Neural cell (in vitro differentiated cells): ENCODE results near the gene GABRB1. TPM values are rescaled to one million over a fixed set of nuclear protein-coding genes. Genes with fewer than 3 reads are reported as not detected.

Source experiments
- H2AFZ ChIP-seq: fragments of 200-600, 300-800 bp; sonication (generic), shearing (Covaris generic); 2 replicates; pipeline ENCODE4 v1.6.0; 2014; ENCODE audit warnings: low read depth, mild to moderate bottlenecking, antibody characterized with exemption, low read length, moderate library complexity
- H3F3A ChIP-seq: fragments of 200-600 bp; shearing (Covaris generic); 2 replicates; pipeline ENCODE4 v1.6.1; 2016; ENCODE audit warnings: mild to moderate bottlenecking, moderate library complexity, mixed read lengths, antibody characterized with exemption, low read length; ENCODE audit not compliant: insufficient read depth, poor library complexity, severe bottlenecking
- H3K27ac ChIP-seq: fragments of 200-600, 300-800 bp; sonication (generic), shearing (Covaris generic); 2 replicates; pipeline ENCODE4 v1.5.1; 2014; ENCODE audit warnings: mild to moderate bottlenecking, low read length, moderate library complexity
- H3K27me3 ChIP-seq: fragments of 300-800, 200-600 bp; sonication (generic), shearing (Covaris generic); 2 replicates; pipeline ENCODE4 v1.6.0; 2014; ENCODE audit warnings: mild to moderate bottlenecking, low read depth, low read length, moderate library complexity; ENCODE audit not compliant: insufficient read depth
- H3K36me3 ChIP-seq: fragments of 300-800, 200-600 bp; sonication (generic), shearing (Covaris generic); 2 replicates; pipeline ENCODE4 v1.5.1; 2014; ENCODE audit warnings: mild to moderate bottlenecking, antibody characterized with exemption, low read length, moderate library complexity; ENCODE audit not compliant: insufficient read depth
- H3K4me2 ChIP-seq: fragments of 300-800, 200-600 bp; sonication (generic), shearing (Covaris generic); 2 replicates; pipeline ENCODE4 v1.6.0; 2014; ENCODE audit warnings: mild to moderate bottlenecking, low read length
- H3K4me3 ChIP-seq: fragments of 300-800, 200-600 bp; sonication (generic), shearing (Covaris generic); 2 replicates; pipeline ENCODE4 v1.5.1; 2014; ENCODE audit warnings: mild to moderate bottlenecking, low read length, moderate library complexity
- H3K79me2 ChIP-seq: fragments of 200-600 bp; shearing (Covaris generic); replicated peaks from 2 replicates; pipeline ENCODE4 v1.6.0; 2014; ENCODE audit warnings: mild to moderate bottlenecking, low read length, moderate library complexity; ENCODE audit not compliant: insufficient read depth
- H3K9ac ChIP-seq: fragments of 300-800, 200-600 bp; sonication (generic), shearing (Covaris generic); 2 replicates; pipeline ENCODE4 v1.6.1; 2016; ENCODE audit warnings: mild to moderate bottlenecking, low read length, mixed read lengths
- H3K9me2 ChIP-seq: fragments of 200-600 bp; shearing (Covaris generic); 2 replicates; pipeline ENCODE4 v1.6.1; 2016; ENCODE audit warnings: mild to moderate bottlenecking, low read length, mixed read lengths; ENCODE audit not compliant: insufficient read depth
- H3K9me3 ChIP-seq: fragments of 200-600, 300-800 bp; sonication (generic), shearing (Covaris generic); 2 replicates; pipeline ENCODE4 v1.6.1; 2016; ENCODE audit warnings: mild to moderate bottlenecking, mixed run types, low read length, moderate library complexity, mixed read lengths
- H4K20me1 ChIP-seq: fragments of 200-600 bp; shearing (Covaris generic); 2 replicates; pipeline ENCODE4 v1.6.1; 2016; ENCODE audit warnings: mild to moderate bottlenecking, mixed run types; ENCODE audit not compliant: insufficient read depth
- EP300 ChIP-seq: fragments of 450-650 bp; conservative IDR thresholded peaks from 2 replicates; pipeline ENCODE4 v1.6.1; 2014; ENCODE audit warnings: antibody characterized with exemption, mild to moderate bottlenecking, moderate library complexity; ENCODE audit not compliant: poor library complexity, severe bottlenecking
- EZH2 ChIP-seq: fragments of 200-600, 300-800 bp; shearing (Covaris generic), sonication (generic); IDR thresholded peaks from 2 replicates; pipeline ENCODE4 v1.6.1; 2014; ENCODE audit warnings: antibody characterized with exemption, low read length, borderline replicate concordance, mild to moderate bottlenecking; ENCODE audit not compliant: insufficient read depth, poor library complexity, severe bottlenecking
- MXI1 ChIP-seq: fragments of 450-650 bp; conservative IDR thresholded peaks from 2 replicates; pipeline ENCODE4 v1.6.1; 2014; ENCODE audit warnings: antibody characterized with exemption, mild to moderate bottlenecking; ENCODE audit not compliant: poor library complexity, severe bottlenecking
- POLR2AphosphoS5 ChIP-seq: IDR thresholded peaks from 2 replicates; pipeline ENCODE4 v1.6.1; 2012
- RAD21 ChIP-seq: fragments of 450-650 bp; conservative IDR thresholded peaks from 2 replicates; pipeline ENCODE4 v1.6.1; 2014; ENCODE audit warnings: antibody characterized with exemption, mild to moderate bottlenecking, moderate library complexity
- SMC3 ChIP-seq: fragments of 450-650 bp; conservative IDR thresholded peaks from 2 replicates; pipeline ENCODE4 v1.6.1; 2014; ENCODE audit warnings: antibody characterized with exemption, mild to moderate bottlenecking, moderate library complexity; ENCODE audit not compliant: poor library complexity
- TAF1 ChIP-seq: IDR thresholded peaks from 2 replicates; pipeline ENCODE4 v1.6.1; 2012; ENCODE audit warnings: low read depth
- polyA plus RNA-seq: library from polyadenylated mRNA; depleted of rRNA; stranded (reverse); fragments of >200 nt; gene quantifications from 2 replicates; pipeline ENCODE4 v1.2.3, GENCODE V29; 2014
- TF ChIP-seq, protein P1 (sequence below): IDR thresholded peaks from 2 replicates; pipeline ENCODE4 v1.6.1; 2012; ENCODE audit warnings: borderline replicate concordance
- TF ChIP-seq, protein P2 (sequence below): fragments of 450-650 bp; IDR thresholded peaks from 2 replicates; pipeline ENCODE4 v1.5.1; 2014; ENCODE audit warnings: antibody characterized with exemption, mild to moderate bottlenecking, moderate library complexity; ENCODE audit not compliant: poor library complexity, severe bottlenecking

GABRB1 gene
- polyA plus RNA-seq, 1 donor from 2014 or later, result 1.0 TPM

GRCh38 chr4:47068986-47069385, 37.6 kb downstream of the GABRB1 start:
- Histone ChIP-seq H3K27me3 (no peaks in the 10 kb centered on the region), H3K4me2 (no peak overlapping the region), H3K9ac (no peak overlapping the region), H3K27ac (no peak overlapping the region), H3F3A (no peaks in the 10 kb centered on the region), H4K20me1 (no peaks in the 10 kb centered on the region), H3K9me2 (no peaks in the 10 kb centered on the region), H2AFZ (no peak overlapping the region), H3K36me3 (no peaks in the 10 kb centered on the region), H3K9me3 (no peaks in the 10 kb centered on the region), H3K4me3 (no peak overlapping the region), H3K79me2 (no peaks in the 10 kb centered on the region)
- TF ChIP-seq SMC3 (no peak), MXI1 (no peak), EZH2 (no peak), RAD21 (no peak)
- TF ChIP-seq, protein P1, sequence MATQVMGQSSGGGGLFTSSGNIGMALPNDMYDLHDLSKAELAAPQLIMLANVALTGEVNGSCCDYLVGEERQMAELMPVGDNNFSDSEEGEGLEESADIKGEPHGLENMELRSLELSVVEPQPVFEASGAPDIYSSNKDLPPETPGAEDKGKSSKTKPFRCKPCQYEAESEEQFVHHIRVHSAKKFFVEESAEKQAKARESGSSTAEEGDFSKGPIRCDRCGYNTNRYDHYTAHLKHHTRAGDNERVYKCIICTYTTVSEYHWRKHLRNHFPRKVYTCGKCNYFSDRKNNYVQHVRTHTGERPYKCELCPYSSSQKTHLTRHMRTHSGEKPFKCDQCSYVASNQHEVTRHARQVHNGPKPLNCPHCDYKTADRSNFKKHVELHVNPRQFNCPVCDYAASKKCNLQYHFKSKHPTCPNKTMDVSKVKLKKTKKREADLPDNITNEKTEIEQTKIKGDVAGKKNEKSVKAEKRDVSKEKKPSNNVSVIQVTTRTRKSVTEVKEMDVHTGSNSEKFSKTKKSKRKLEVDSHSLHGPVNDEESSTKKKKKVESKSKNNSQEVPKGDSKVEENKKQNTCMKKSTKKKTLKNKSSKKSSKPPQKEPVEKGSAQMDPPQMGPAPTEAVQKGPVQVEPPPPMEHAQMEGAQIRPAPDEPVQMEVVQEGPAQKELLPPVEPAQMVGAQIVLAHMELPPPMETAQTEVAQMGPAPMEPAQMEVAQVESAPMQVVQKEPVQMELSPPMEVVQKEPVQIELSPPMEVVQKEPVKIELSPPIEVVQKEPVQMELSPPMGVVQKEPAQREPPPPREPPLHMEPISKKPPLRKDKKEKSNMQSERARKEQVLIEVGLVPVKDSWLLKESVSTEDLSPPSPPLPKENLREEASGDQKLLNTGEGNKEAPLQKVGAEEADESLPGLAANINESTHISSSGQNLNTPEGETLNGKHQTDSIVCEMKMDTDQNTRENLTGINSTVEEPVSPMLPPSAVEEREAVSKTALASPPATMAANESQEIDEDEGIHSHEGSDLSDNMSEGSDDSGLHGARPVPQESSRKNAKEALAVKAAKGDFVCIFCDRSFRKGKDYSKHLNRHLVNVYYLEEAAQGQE, result no peak
- TF ChIP-seq, protein P2, sequence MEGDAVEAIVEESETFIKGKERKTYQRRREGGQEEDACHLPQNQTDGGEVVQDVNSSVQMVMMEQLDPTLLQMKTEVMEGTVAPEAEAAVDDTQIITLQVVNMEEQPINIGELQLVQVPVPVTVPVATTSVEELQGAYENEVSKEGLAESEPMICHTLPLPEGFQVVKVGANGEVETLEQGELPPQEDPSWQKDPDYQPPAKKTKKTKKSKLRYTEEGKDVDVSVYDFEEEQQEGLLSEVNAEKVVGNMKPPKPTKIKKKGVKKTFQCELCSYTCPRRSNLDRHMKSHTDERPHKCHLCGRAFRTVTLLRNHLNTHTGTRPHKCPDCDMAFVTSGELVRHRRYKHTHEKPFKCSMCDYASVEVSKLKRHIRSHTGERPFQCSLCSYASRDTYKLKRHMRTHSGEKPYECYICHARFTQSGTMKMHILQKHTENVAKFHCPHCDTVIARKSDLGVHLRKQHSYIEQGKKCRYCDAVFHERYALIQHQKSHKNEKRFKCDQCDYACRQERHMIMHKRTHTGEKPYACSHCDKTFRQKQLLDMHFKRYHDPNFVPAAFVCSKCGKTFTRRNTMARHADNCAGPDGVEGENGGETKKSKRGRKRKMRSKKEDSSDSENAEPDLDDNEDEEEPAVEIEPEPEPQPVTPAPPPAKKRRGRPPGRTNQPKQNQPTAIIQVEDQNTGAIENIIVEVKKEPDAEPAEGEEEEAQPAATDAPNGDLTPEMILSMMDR, result no peak

DNA sequence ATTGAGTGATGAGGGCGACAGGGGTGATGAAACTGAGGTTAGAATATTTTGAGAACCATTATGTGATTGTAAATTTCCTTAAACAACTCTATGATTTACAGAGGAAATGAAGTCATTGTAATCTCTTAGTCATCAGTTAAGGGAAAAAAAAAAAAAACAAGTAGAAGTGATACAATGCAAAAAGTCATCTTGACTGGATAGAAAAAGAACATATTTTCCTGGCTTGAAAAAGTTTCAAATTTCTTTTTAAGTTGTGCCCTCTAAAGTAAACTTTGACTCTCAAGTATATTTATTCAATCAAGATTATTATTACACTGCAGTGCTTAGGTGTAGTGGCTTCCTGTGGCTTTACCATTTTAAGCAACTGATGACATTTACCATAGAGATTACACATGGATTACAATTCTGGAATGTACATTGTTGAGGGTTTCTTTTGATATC, 40.6 kb downstream of the GABRB1 start:
- no peak overlapping the region for H3K9ac ChIP-seq
- no peaks in the 10 kb centered on the region for H3K79me2 ChIP-seq
- H3K9me3 ChIP-seq, result no peaks in the 10 kb centered on the region
- H3K27ac ChIP-seq, result no peak overlapping the region
- H3K9me2 ChIP-seq, result no peaks in the 10 kb centered on the region
- no peaks in the 10 kb centered on the region for H3K36me3 ChIP-seq
- TF ChIP-seq, protein P1, result no peak
- no peak for TF ChIP-seq TAF1
- no peak for TF ChIP-seq EP300
- no peak for TF ChIP-seq MXI1
- no peak for TF ChIP-seq POLR2AphosphoS5
- TF ChIP-seq, protein P2, result no peak
- TF ChIP-seq SMC3, result no peak
- TF ChIP-seq EZH2, result no peak
- TF ChIP-seq RAD21, result no peak
- H3F3A ChIP-seq, result no peaks in the 10 kb centered on the region
- no peak overlapping the region for H2AFZ ChIP-seq
- no peaks in the 10 kb centered on the region for H4K20me1 ChIP-seq
- no peaks in the 10 kb centered on the region for H3K27me3 ChIP-seq
- H3K4me2 ChIP-seq, result no peak overlapping the region
- no peak overlapping the region for H3K4me3 ChIP-seq
